Measurements from ENCODE around the gene CABP2. TPM values are rescaled to one million over a fixed set of nuclear protein-coding genes. Genes with fewer than 3 reads are reported as not detected.

CABP2 gene
- total and polyA plus RNA-seq, 2 donors (not counting 1 experiment from before 2014, with no cell fraction given): not detected

DNA sequence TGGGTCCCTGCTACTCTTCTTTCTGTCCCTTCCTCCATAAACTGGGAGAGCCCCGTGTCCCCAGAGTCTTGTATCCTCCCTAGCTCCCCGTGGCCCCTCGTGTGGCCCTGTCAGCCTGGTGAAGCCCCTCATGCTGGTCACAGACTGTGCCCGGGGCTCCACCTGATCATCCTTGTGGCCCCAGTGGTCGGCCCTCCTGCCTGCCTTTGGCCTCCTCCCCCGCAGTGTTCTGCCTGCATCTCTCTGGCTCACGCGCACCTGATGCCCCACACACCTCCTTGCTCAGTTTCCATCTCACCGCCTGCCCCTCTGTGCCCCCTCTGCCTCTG, 1.2 kb upstream of the CABP2 start:
- H3K36me3 ChIP-seq (ENCODE audit: control insufficient read depth, insufficient read depth, low read length): no peaks in the 10 kb centered on the region
- no peaks in the 10 kb centered on the region for H3K4me1 ChIP-seq (ENCODE audit: control insufficient read depth, extremely low read depth, insufficient read depth, low read length)
- H3K27ac ChIP-seq (ENCODE audit: insufficient read depth, low read length): no peak overlapping the region
- no peak overlapping the region for H3K4me2 ChIP-seq (ENCODE audit: extremely low read depth, insufficient read depth, low read length)
- no peak for TF ChIP-seq CTCF (conservative IDR thresholded peaks at IDR 0.05 in 1 of 2, IDR thresholded peaks at IDR 0.05 in 1 of 2; ENCODE audit: low read depth in 1 of 2, low read length in 2 of 2)
- no peak for TF ChIP-seq EZH2 (IDR thresholded peaks at IDR 0.05; ENCODE audit: low read length, missing control alignments)
- DNase-seq (ENCODE audit: low read depth in 2 of 2): no peak
- H3K79me2 ChIP-seq (ENCODE audit: control insufficient read depth, insufficient read depth, low read length): no peaks in the 10 kb centered on the region
- H4K20me1 ChIP-seq (ENCODE audit: control insufficient read depth, extremely low read depth, insufficient read depth, low read length): no peaks in the 10 kb centered on the region
- no peak overlapping the region for H2AFZ ChIP-seq (ENCODE audit: low read length)
- H3K9ac ChIP-seq (ENCODE audit: insufficient read depth, low read length): no peak overlapping the region
- no peaks in the 10 kb centered on the region for H3K9me3 ChIP-seq (ENCODE audit: control insufficient read depth, insufficient read depth, low read depth, low read length)
- no peaks in the 10 kb centered on the region for H3K27me3 ChIP-seq (ENCODE audit: control insufficient read depth, insufficient read depth, low read length)
- no peak overlapping the region for H3K4me3 ChIP-seq (replicated peaks in 1 of 4; ENCODE audit: control extremely low read depth in 1 of 4, insufficient read depth in 1 of 4, low read depth in 3 of 4, low read length in 4 of 4)

DNA sequence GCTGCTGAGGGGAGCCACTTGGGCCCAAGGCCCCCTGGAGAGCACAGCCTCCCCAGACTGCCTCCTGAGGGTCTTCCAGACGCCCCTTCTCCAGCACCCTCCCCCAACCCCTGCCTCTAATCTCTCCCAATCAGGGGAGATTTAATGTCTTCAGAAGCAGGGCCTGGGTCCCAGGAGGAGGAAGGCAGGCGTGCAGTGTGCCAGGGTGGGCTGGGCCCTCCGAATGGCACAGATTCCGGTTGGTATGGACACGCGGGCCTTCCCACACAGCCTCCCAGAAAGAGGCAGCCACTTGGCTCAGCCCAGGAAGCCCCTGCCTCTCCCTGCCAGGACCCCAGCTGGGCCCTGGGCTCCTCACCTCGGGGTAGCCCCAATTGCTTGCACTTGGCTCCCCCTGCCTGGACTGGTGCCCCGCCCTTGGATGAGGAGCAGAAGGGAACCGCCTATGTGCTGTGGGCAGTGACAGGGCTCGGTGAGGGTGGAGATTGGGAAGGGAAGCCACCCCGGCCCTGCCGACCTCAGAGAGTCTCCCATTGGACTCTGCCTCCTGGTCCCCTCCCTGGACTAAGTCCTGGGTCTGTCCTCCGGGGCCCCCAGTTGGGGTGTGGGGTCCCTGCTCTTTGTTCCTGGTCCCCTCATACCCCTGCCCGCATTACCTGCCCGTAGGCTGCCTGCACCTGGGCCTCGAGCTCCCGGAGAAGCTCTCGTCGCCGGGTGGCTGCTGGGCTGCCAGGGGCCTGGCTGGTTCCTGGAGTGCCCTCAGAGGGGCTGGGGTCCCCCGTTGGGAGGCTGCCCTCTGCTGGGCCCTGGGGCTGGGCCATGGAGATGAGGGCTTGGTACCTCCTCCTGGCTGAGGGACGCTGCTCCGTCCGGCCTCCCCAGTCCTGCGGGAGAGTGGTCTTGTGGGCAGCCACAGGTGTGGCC, 572 bp upstream of the CABP2 start:
- Histone ChIP-seq H3K4me1 (ENCODE audit: control insufficient read depth, extremely low read depth, insufficient read depth, low read length) (no peaks in the 10 kb centered on the region), H3K4me2 (ENCODE audit: extremely low read depth, insufficient read depth, low read length) (no peak overlapping the region), H3K36me3 (ENCODE audit: control insufficient read depth, insufficient read depth, low read length) (no peaks in the 10 kb centered on the region), H2AFZ (ENCODE audit: low read length) (no peak overlapping the region), H4K20me1 (ENCODE audit: control insufficient read depth, extremely low read depth, insufficient read depth, low read length) (no peaks in the 10 kb centered on the region), H3K27ac (ENCODE audit: insufficient read depth, low read length) (no peak overlapping the region), H3K9me3 (ENCODE audit: control insufficient read depth, insufficient read depth, low read depth, low read length) (no peaks in the 10 kb centered on the region), H3K9ac (ENCODE audit: insufficient read depth, low read length) (no peak overlapping the region), H3K27me3 (ENCODE audit: control insufficient read depth, insufficient read depth, low read length) (no peaks in the 10 kb centered on the region), H3K79me2 (ENCODE audit: control insufficient read depth, insufficient read depth, low read length) (no peaks in the 10 kb centered on the region), H3K4me3 (replicated peaks in 1 of 4; ENCODE audit: control extremely low read depth in 1 of 4, insufficient read depth in 1 of 4, low read depth in 3 of 4, low read length in 4 of 4) (no peak overlapping the region)
- no peak for TF ChIP-seq CTCF (conservative IDR thresholded peaks at IDR 0.05 in 1 of 2, IDR thresholded peaks at IDR 0.05 in 1 of 2; ENCODE audit: low read depth in 1 of 2, low read length in 2 of 2)
- no peak for TF ChIP-seq EZH2 (IDR thresholded peaks at IDR 0.05; ENCODE audit: low read length, missing control alignments)
- no peak for DNase-seq (ENCODE audit: low read depth in 2 of 2)

- peaks cover 4% of the 10 kb centered on the region for H3K27me3 ChIP-seq (ENCODE audit: control insufficient read depth, insufficient read depth, low read length)
- no peaks in the 10 kb centered on the region for H4K20me1 ChIP-seq (ENCODE audit: control insufficient read depth, extremely low read depth, insufficient read depth, low read length)
- no peak overlapping the region for H2AFZ ChIP-seq (ENCODE audit: low read length)
- no peaks in the 10 kb centered on the region for H3K36me3 ChIP-seq (ENCODE audit: control insufficient read depth, insufficient read depth, low read length)
- no peak for DNase-seq (ENCODE audit: low read depth in 2 of 2)
- no peaks in the 10 kb centered on the region for H3K79me2 ChIP-seq (ENCODE audit: control insufficient read depth, insufficient read depth, low read length)
- H3K4me2 ChIP-seq (ENCODE audit: extremely low read depth, insufficient read depth, low read length): no peak overlapping the region
- no peak overlapping the region for H3K27ac ChIP-seq (ENCODE audit: insufficient read depth, low read length)
- H3K9me3 ChIP-seq (ENCODE audit: control insufficient read depth, insufficient read depth, low read depth, low read length): no peaks in the 10 kb centered on the region
- H3K4me3 ChIP-seq (replicated peaks in 1 of 4; ENCODE audit: control extremely low read depth in 1 of 4, insufficient read depth in 1 of 4, low read depth in 3 of 4, low read length in 4 of 4): no peak overlapping the region
- TF ChIP-seq EZH2 (IDR thresholded peaks at IDR 0.05; ENCODE audit: low read length, missing control alignments) (no peak), CTCF (conservative IDR thresholded peaks at IDR 0.05 in 1 of 2, IDR thresholded peaks at IDR 0.05 in 1 of 2; ENCODE audit: low read depth in 1 of 2, low read length in 2 of 2) (no peak)
- H3K9ac ChIP-seq (ENCODE audit: insufficient read depth, low read length): no peak overlapping the region
- no peaks in the 10 kb centered on the region for H3K4me1 ChIP-seq (ENCODE audit: control insufficient read depth, extremely low read depth, insufficient read depth, low read length)
Observed at GRCh38 chr11:67522338-67522737, 908 bp downstream of the CABP2 start.

Measured in fibroblast of lung (primary cell).